Upper lobe of right lung (tissue), 1 donor: ENCODE data around the gene CFAP99. TPM values are rescaled to one million over a fixed set of nuclear protein-coding genes. Genes with fewer than 3 reads are reported as not detected.

ENCODE experiments used
- ATAC-seq: fragments of 200-7000 bp; cut with Tn5 transposase; one replicate; pipeline ENCODE4 v1.9.1; 2020; ENCODE audit warnings: mild to moderate bottlenecking, moderate library complexity
- DNase-seq: peaks from one replicate; pipeline ENCODE4 v3.0.0-alpha.2; 2020
- H3K27ac ChIP-seq: fragments of 200-600 bp; one replicate; pipeline ENCODE4 v1.8.0; 2022
- H3K27me3 ChIP-seq: fragments of 200-600 bp; one replicate; pipeline ENCODE4 v1.8.0; 2022; ENCODE audit warnings: mild to moderate bottlenecking
- H3K36me3 ChIP-seq: fragments of 200-600 bp; one replicate; pipeline ENCODE4 v1.8.0; 2022
- H3K4me1 ChIP-seq: fragments of 200-600 bp; one replicate; pipeline ENCODE4 v1.8.0; 2022
- H3K4me3 ChIP-seq: fragments of 200-600 bp; one replicate; pipeline ENCODE4 v1.8.0; 2022; ENCODE audit warnings: mild to moderate bottlenecking
- H3K9me3 ChIP-seq: fragments of 200-600 bp; one replicate; pipeline ENCODE4 v1.8.0; 2022
- intact Hi-C: fragments of 100-400 bp; cut with DNase I; formaldehyde crosslinking; loops from one replicate; pipeline ENCODE4 v1.11.0; 2022
- total RNA-seq: library from RNA; stranded (reverse); fragmentation: NEBNext Ultra II Directional; extraction: Animal tissue kit (Norgen Biotek cat#: 25700); gene quantifications from one replicate; pipeline ENCODE4 v1.2.1, GENCODE V29; 2021
- TF ChIP-seq, protein P1 (sequence below): fragments of 200-600 bp; IDR thresholded peaks from one replicate; pipeline ENCODE4 v1.8.0; 2022; ENCODE audit warnings: antibody characterized with exemption
- donor health status: DM: no; HTN: yes; CAD: no; lungs with severe emphysema.

Gene CFAP99
- total RNA-seq, 1 donor from 2014 or later = not detected

DNA sequence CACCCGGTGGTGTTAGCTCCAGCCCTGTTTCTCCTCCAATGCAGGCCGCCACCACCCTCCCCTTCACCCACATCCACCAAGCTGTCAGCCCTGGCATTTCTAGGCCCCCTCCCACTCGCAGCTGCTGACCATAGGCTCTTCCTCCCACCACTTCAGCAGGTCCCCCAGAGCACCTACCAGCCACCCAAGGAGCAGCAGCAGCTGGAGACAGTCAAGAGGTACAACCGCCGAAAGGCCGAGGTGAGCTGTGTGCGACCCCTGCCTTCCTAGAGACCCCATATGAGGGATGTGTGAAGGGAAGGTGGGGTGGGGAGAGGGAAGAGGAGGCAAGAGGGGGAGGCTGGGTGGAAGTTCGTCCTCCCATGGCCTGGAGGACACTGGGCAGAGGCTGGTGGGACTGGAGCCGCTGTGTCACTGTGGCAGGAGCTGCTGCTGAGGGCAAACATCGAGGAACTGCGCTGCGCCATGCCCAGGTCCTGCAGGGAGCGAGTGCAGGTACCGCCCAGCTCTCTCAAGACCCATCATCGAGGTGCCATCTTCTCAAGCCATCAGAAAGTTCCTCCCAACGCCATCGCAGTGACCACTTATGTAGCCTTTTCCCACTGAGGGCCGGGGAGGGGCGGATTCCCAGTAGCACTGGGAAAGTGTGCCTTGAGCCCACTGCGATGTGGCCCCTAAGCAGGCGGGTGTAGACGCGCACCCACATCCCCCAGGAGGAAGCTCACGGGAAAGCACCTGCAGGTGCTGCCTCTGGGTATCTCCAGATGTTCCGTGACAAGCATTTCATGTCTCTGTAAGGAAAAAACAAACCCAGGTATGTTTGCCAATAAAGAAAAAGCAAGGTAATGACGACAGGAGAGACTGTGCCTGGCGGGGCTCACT, 31.0 kb downstream of the CFAP99 start:
- DNase-seq (peak; percentile 40), ATAC-seq (no peak)
- Histone ChIP-seq H3K4me1 (no peaks in the 10 kb centered on the region), H3K4me3 (no peak overlapping the region), H3K9me3 (no peaks in the 10 kb centered on the region), H3K27ac (no peak overlapping the region), H3K27me3 (no peaks in the 10 kb centered on the region), H3K36me3 (no peaks in the 10 kb centered on the region)
- intact Hi-C loops = no loop called here
- TF ChIP-seq, protein P1, sequence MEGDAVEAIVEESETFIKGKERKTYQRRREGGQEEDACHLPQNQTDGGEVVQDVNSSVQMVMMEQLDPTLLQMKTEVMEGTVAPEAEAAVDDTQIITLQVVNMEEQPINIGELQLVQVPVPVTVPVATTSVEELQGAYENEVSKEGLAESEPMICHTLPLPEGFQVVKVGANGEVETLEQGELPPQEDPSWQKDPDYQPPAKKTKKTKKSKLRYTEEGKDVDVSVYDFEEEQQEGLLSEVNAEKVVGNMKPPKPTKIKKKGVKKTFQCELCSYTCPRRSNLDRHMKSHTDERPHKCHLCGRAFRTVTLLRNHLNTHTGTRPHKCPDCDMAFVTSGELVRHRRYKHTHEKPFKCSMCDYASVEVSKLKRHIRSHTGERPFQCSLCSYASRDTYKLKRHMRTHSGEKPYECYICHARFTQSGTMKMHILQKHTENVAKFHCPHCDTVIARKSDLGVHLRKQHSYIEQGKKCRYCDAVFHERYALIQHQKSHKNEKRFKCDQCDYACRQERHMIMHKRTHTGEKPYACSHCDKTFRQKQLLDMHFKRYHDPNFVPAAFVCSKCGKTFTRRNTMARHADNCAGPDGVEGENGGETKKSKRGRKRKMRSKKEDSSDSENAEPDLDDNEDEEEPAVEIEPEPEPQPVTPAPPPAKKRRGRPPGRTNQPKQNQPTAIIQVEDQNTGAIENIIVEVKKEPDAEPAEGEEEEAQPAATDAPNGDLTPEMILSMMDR = no peak

DNA sequence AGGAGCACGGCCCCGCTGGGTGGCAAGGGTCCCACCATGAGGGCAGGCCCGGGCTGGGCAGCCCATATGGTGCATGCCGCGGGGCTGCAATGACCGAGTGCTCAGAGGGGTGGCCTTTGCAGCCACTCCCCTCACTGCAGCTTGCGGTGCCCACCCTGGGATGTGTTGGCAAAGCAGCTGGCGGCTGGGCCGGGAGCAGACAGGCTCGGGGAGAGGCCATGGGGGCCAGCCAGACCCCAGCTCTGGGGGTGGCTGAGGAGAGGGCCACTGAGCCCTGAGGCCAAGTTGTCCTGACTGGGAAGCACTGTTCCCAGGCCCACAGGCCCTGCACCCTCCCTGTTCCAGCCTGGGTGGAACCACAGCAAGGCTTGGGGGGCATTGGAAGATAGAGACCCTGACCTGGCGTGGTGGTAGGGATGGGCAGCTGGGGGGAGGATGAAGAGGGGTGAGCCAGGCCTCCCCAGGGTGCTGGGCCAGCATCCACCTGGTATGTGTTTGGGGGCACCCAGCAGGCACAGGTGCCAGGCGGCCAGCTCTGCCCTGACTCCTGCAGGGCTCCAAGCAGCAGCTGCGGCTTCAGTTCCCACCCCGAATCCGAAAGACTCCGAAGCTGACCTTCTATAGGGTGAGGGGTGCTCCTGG, 31.8 kb downstream of the CFAP99 start:
- intact Hi-C loops = no loop called here

DNA sequence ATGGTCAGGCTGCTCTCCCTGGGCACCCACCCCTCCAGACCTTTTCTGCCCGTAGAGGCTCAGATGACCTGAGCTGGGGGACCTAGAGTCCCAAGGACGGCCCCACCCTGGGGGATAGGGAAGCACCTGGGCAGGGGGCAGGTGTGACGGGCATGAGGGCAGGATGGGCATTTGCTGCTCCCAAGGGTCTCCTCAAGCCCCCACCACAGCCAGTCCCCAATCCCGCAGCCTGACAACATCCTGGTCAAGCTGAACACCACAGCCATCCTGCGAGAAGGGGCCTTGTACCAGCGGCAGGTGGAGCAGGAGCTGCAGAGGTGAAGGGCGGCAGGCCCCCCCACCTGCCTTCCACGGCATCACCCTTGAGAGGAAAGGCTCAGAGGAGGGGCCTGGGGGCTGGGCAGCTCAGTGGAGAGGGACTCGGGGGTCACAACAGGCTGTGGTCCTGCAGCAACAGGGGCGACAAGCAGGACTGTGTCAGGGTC, 32.3 kb downstream of the CFAP99 start:
- DNase-seq = peak; percentile 57
- Histone ChIP-seq H3K27ac (no peak overlapping the region), H3K9me3 (no peaks in the 10 kb centered on the region), H3K4me3 (no peak overlapping the region), H3K27me3 (no peaks in the 10 kb centered on the region), H3K36me3 (no peaks in the 10 kb centered on the region), H3K4me1 (no peaks in the 10 kb centered on the region)
- intact Hi-C loops = no loop called here
- TF ChIP-seq, protein P1 = no peak
- ATAC-seq = peak; percentile 11

More for the DNA sequence above, 31.8 kb downstream of the CFAP99 start:
- ATAC-seq = peak; percentile 5
- H3K36me3 ChIP-seq = no peaks in the 10 kb centered on the region
- no peaks in the 10 kb centered on the region for H3K4me1 ChIP-seq
- H3K9me3 ChIP-seq = no peaks in the 10 kb centered on the region
- TF ChIP-seq, protein P1 = no peak
- H3K27me3 ChIP-seq = no peaks in the 10 kb centered on the region
- H3K4me3 ChIP-seq = no peak overlapping the region
- no peak overlapping the region for H3K27ac ChIP-seq
- no peak for DNase-seq

DNA sequence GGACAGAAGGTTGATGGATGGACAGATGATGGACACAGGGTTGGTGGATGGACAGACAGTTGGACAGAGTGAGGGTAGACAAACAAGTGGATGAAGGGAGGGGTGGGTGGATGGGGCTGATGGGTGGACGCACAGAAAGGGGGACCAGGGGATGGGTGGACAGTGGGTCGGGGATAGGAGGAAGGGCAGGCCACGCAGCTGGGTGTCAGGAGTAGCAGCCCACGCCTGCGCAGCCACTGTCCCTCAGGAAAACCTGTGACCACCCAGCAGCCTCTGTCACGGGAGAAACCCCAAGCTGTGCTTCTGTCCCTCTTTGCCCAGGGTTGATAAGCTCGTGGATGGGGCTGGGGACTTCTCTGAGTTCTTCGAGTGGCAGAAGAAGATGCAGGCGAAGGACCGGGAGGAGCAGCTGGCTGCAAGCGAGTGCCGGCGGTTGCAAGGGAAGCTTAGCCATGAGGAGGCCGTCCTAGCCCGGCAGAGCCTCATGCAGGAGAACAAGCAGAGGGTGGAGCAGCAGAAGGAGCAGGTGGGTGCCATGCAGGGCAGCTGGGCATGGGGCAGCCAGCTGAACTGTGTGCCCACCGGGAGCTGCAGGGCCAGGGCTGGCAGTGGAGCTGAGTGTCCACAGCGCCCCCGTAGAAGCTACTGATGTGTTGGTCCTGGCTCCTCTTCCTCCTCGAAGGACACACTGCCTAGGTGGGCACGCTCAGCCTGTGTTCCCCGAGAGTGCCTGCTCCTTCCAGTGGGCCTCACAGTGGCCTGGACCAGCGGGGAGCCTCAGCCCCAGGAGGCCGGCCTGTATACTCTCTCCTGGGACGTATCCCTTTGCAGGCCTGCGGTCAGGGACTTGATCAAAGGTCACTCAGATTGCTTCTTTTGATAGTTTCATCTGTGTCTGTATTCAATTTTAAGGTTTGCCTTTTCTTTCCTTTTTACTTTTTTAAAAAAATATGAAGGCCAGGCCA, 33.3 kb downstream of the CFAP99 start:
- no peaks in the 10 kb centered on the region for H3K27me3 ChIP-seq
- DNase-seq = peak; percentile 52
- TF ChIP-seq, protein P1 = no peak
- no peaks in the 10 kb centered on the region for H3K36me3 ChIP-seq
- no peak overlapping the region for H3K4me3 ChIP-seq
- H3K4me1 ChIP-seq = no peaks in the 10 kb centered on the region
- intact Hi-C loops = no loop called here
- H3K27ac ChIP-seq = no peak overlapping the region
- ATAC-seq = no peak
- no peaks in the 10 kb centered on the region for H3K9me3 ChIP-seq
